ENCODE data around the gene ALDH1A1.

Gene ALDH1A1

GRCh38 chr9:72952914-72953313, at the start of gene ALDH1A1:
Gene ALDH1A1 (minus strand): TSS chr9:72953053. CDS start chr9:72953000, 53 bp downstream.
- DNase-seq: peak in 1 of 2 donors; percentile 3

- no peak for DNase-seq
Observed at GRCh38 chr9:73001860-73002259, 49.0 kb upstream of the ALDH1A1 start.

GRCh38 chr9:72998363-72998762, 45.5 kb upstream of the ALDH1A1 start:
- DNase-seq: no peak

GRCh38 chr9:72997387-72997995, 44.6 kb upstream of the ALDH1A1 start:
- DNase-seq: peak in 1 of 2 donors; percentile 31

GRCh38 chr9:72996684-72997314, 43.9 kb upstream of the ALDH1A1 start:
- DNase-seq: no peak

GRCh38 chr9:72996114-72996513, 43.3 kb upstream of the ALDH1A1 start:
- no peak for DNase-seq

GRCh38 chr9:72995131-72996024, 42.5 kb upstream of the ALDH1A1 start:
- no peak for DNase-seq

- no peak for DNase-seq
Observed at GRCh38 chr9:72991772-72992171, 38.9 kb upstream of the ALDH1A1 start.

- no peak for DNase-seq
Observed at GRCh38 chr9:72990397-72991182, 37.7 kb upstream of the ALDH1A1 start.

- no peak for DNase-seq
Observed at GRCh38 chr9:72986522-72987116, 33.8 kb upstream of the ALDH1A1 start.

GRCh38 chr9:72985746-72986145, 32.9 kb upstream of the ALDH1A1 start:
- DNase-seq: no peak

- DNase-seq: no peak
Observed at GRCh38 chr9:72984991-72985390, 32.1 kb upstream of the ALDH1A1 start.

- DNase-seq: no peak
Observed at GRCh38 chr9:72984226-72984947, 31.5 kb upstream of the ALDH1A1 start.

GRCh38 chr9:72983512-72984225, 30.8 kb upstream of the ALDH1A1 start:
- DNase-seq: no peak

- DNase-seq: no peak
Observed at GRCh38 chr9:72983056-72983455, 30.2 kb upstream of the ALDH1A1 start.

- no peak for DNase-seq
Observed at GRCh38 chr9:72982146-72982799, 29.4 kb upstream of the ALDH1A1 start.

- no peak for DNase-seq
Observed at GRCh38 chr9:72981433-72981832, 28.6 kb upstream of the ALDH1A1 start.

- no peak for DNase-seq
Observed at GRCh38 chr9:72980600-72981265, 27.9 kb upstream of the ALDH1A1 start.

- DNase-seq: no peak
Observed at GRCh38 chr9:72980183-72980582, 27.3 kb upstream of the ALDH1A1 start.
